CD4-positive, CD25-positive, alpha-beta regulatory T cell (primary cell): Measurements from ENCODE around the gene ABRACL. TPM values are rescaled to one million over a fixed set of nuclear protein-coding genes. Genes with fewer than 3 reads are reported as not detected.
A peak's percentile ranks its signal among the peaks of the same experiment; 100 is the strongest.

Experiments used
- ATAC-seq, 2 donors: fragments of 150-1000 bp; cut with Tn5 transposase; one replicate each; pipeline ENCODE4 v1.10.0; 2021; ENCODE audit warnings: low read depth in 2 of 2, moderate number of reproducible peaks in 2 of 2, moderate library complexity in 1 of 2
- DNase-seq, 3 donors: peaks; one replicate each; pipeline versions ENCODE4 v3.0.0 to v3.0.0-alpha.2; 2012 to 2022; ENCODE audit warnings: mixed read lengths in 1 of 3
- H3K27ac ChIP-seq: one replicate; pipeline ENCODE4 v1.7.0; 2013; ENCODE audit warnings: mild to moderate bottlenecking, low read length; ENCODE audit not compliant: insufficient read depth, poor library complexity, severe bottlenecking
- H3K27me3 ChIP-seq: one replicate; pipeline ENCODE4 v1.7.0; 2013; ENCODE audit warnings: low read length; ENCODE audit not compliant: control insufficient read depth, insufficient read depth
- H3K36me3 ChIP-seq: one replicate; pipeline ENCODE4 v1.7.0; 2013; ENCODE audit warnings: mild to moderate bottlenecking, low read length, moderate library complexity; ENCODE audit not compliant: control insufficient read depth, insufficient read depth
- H3K4me1 ChIP-seq: 2 replicates; pipeline ENCODE4 v1.7.0; 2013; ENCODE audit warnings: mild to moderate bottlenecking, low read length; ENCODE audit not compliant: insufficient read depth, control insufficient read depth, poor library complexity, severe bottlenecking
- H3K4me3 ChIP-seq: one replicate; pipeline ENCODE4 v1.7.0; 2013; ENCODE audit warnings: low read depth, mild to moderate bottlenecking, low read length, moderate library complexity
- H3K9me3 ChIP-seq, 2 experiments: 1 replicate in 1 of 2; 2 replicates in 1 of 2; pipeline ENCODE4 v1.7.0; 2013; ENCODE audit warnings: low read length in 2 of 2, mild to moderate bottlenecking in 1 of 2, moderate library complexity in 1 of 2; ENCODE audit not compliant: control insufficient read depth in 2 of 2
- H3K27ac Mint-ChIP-seq, 3 donors: one replicate each; pipeline ENCODE4 v1.8.0; 2020 to 2022; ENCODE audit warnings: mild to moderate bottlenecking in 3 of 3, mixed read lengths in 3 of 3, moderate library complexity in 2 of 3
- H3K27me3 Mint-ChIP-seq: one replicate; pipeline ENCODE4 v1.8.0; 2022; ENCODE audit warnings: mild to moderate bottlenecking, mixed read lengths
- H3K36me3 Mint-ChIP-seq: one replicate; pipeline ENCODE4 v1.8.0; 2020; ENCODE audit warnings: mixed read lengths
- H3K4me1 Mint-ChIP-seq, 4 donors: one replicate each; pipeline ENCODE4 v1.8.0; 2020 to 2022; ENCODE audit warnings: mixed read lengths in 4 of 4, mild to moderate bottlenecking in 1 of 4
- H3K4me3 Mint-ChIP-seq, 4 donors: one replicate each; pipeline ENCODE4 v1.8.0; 2020 to 2022; ENCODE audit warnings: mild to moderate bottlenecking in 4 of 4, mixed read lengths in 4 of 4, moderate library complexity in 3 of 4
- H3K9me3 Mint-ChIP-seq, 7 donors: one replicate each; pipeline ENCODE4 v1.8.0; 2020 to 2022; ENCODE audit warnings: mixed read lengths in 7 of 7, mild to moderate bottlenecking in 3 of 7, moderate library complexity in 2 of 7
- polyA plus RNA-seq, 4 donors: library from polyadenylated mRNA; unstranded; fragments of 300-500 nt; fragmentation: Illumina TruSeq; gene quantifications; one replicate each; pipeline ENCODE4 v1.2.3, GENCODE V29; 2021
- total RNA-seq: library from RNA; stranded (reverse); gene quantifications from one replicate; pipeline ENCODE4 v1.2.3, GENCODE V29; 2022

ABRACL gene
- total and polyA plus RNA-seq, 5 donors from 2014 or later: 43.8 to 194 (median 169) TPM

GRCh38 chr6:139080255-139080920, 51.8 kb downstream of the ABRACL start:
- Histone ChIP-seq H3K4me3 (no peak overlapping the region), H3K4me1 (no peaks in the 10 kb centered on the region), H3K36me3 (no peaks in the 10 kb centered on the region), H3K9me3 (no peaks in the 10 kb centered on the region), H3K27ac (no peak overlapping the region), H3K27me3 (no peaks in the 10 kb centered on the region)
- DNase-seq (no peak), ATAC-seq (no peak)
- H3K4me3 Mint-ChIP-seq: no peak overlapping the region
- no peaks in the 10 kb centered on the region for H3K36me3 Mint-ChIP-seq
- H3K27ac Mint-ChIP-seq: no peak overlapping the region
- H3K4me1 Mint-ChIP-seq: peaks cover 0 to 4% (median 2%) of the 10 kb centered on the region in 4 donors
- no peaks in the 10 kb centered on the region for H3K27me3 Mint-ChIP-seq
- peaks cover 0 to 3% (median 0%) of the 10 kb centered on the region in 7 donors for H3K9me3 Mint-ChIP-seq

DNA sequence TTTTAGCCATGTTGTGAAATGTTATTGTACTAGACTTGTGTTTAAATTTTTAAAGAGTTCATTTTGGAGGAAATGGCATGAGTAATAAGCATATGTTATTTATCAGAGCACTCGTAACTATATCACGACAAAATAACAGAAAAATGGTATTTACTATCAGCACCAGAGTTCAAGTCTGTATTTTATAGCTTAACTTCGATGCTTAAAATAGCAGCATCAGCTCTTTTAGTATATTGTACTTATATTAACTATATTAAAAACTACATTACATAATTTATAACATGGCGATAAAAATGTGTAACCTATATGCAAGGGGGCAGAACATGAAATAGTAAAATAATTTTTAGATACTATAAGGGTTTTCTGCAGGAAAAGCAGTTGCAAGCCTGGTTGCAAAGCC, 52.9 kb downstream of the ABRACL start:
- H3K4me1 ChIP-seq: no peaks in the 10 kb centered on the region
- H3K36me3 ChIP-seq: no peaks in the 10 kb centered on the region
- H3K4me3 ChIP-seq: no peak overlapping the region
- no peaks in the 10 kb centered on the region for H3K36me3 Mint-ChIP-seq
- no peaks in the 10 kb centered on the region for H3K27me3 ChIP-seq
- peaks cover 0 to 4% (median 2%) of the 10 kb centered on the region in 4 donors for H3K4me1 Mint-ChIP-seq
- no peaks in the 10 kb centered on the region for H3K9me3 ChIP-seq
- no peak overlapping the region for H3K27ac Mint-ChIP-seq
- no peak overlapping the region for H3K27ac ChIP-seq
- ATAC-seq (no peak), DNase-seq (no peak)
- H3K9me3 Mint-ChIP-seq: peaks cover 0 to 6% (median 2%) of the 10 kb centered on the region in 7 donors
- H3K27me3 Mint-ChIP-seq: peaks cover 3% of the 10 kb centered on the region
- H3K4me3 Mint-ChIP-seq: no peak overlapping the region

- no peak overlapping the region for H3K4me3 ChIP-seq
- H3K27ac Mint-ChIP-seq: peak overlapping the region in 1 of 3 donors; percentile 8
- H3K9me3 Mint-ChIP-seq: peaks cover 0 to 6% (median 2%) of the 10 kb centered on the region in 7 donors
- no peak overlapping the region for H3K27ac ChIP-seq
- ATAC-seq (no peak), DNase-seq (no peak)
- H3K4me1 Mint-ChIP-seq: peaks cover 0 to 4% (median 1%) of the 10 kb centered on the region in 4 donors
- H3K4me3 Mint-ChIP-seq: no peak overlapping the region
- no peaks in the 10 kb centered on the region for H3K36me3 ChIP-seq
- H3K36me3 Mint-ChIP-seq: no peaks in the 10 kb centered on the region
- peaks cover 5% of the 10 kb centered on the region for H3K27me3 Mint-ChIP-seq
- no peaks in the 10 kb centered on the region for H3K9me3 ChIP-seq
- no peaks in the 10 kb centered on the region for H3K27me3 ChIP-seq
- H3K4me1 ChIP-seq: no peaks in the 10 kb centered on the region
These were observed 53.8 kb downstream of the ABRACL start for GRCh38 chr6:139082370-139082769.

- no peaks in the 10 kb centered on the region for H3K36me3 Mint-ChIP-seq
- peaks cover 10% of the 10 kb centered on the region for H3K27me3 Mint-ChIP-seq
- no peak for DNase-seq
- H3K4me1 Mint-ChIP-seq: peaks cover 0 to 9% (median under 1%) of the 10 kb centered on the region in 4 donors
- Histone ChIP-seq H3K9me3 (no peaks in the 10 kb centered on the region), H3K4me1 (no peaks in the 10 kb centered on the region), H3K27ac (no peak overlapping the region), H3K36me3 (no peaks in the 10 kb centered on the region), H3K27me3 (no peaks in the 10 kb centered on the region), H3K4me3 (no peak overlapping the region)
- H3K27ac Mint-ChIP-seq: no peak overlapping the region
- H3K4me3 Mint-ChIP-seq: no peak overlapping the region
- no peak for ATAC-seq
- H3K9me3 Mint-ChIP-seq: peaks cover 0 to 6% (median 2%) of the 10 kb centered on the region in 7 donors
These were observed 63.3 kb downstream of the ABRACL start for GRCh38 chr6:139091826-139092225.

Other genes with a start within 250 kb of the ABRACL start
- not detected for gene ECT2L, start 232.7 kb upstream of the ABRACL start, total RNA-seq
- gene ECT2L, start 232.7 kb upstream of the ABRACL start, polyA plus RNA-seq: under 1 TPM in 3 of 4 donors, not detected in 1; 0.03 to 0.10 (median 0.09) TPM
- gene REPS1, start 40.5 kb upstream of the ABRACL start, total RNA-seq: 55.4 TPM
- gene REPS1, start 40.5 kb upstream of the ABRACL start, polyA plus RNA-seq: 10 to 100 TPM; 16.1 to 25.8 (median 24.2) TPM
- 165 TPM for gene HECA, start 106.3 kb downstream of the ABRACL start, total RNA-seq
- gene HECA, start 106.3 kb downstream of the ABRACL start, polyA plus RNA-seq: 1 to 10 TPM; 5.2 to 7.9 (median 6.3) TPM